Chondrocyte (in vitro differentiated cells): Measurements from ENCODE around the gene MYO5B. TPM values are rescaled to one million over a fixed set of nuclear protein-coding genes. Genes with fewer than 3 reads are reported as not detected.

Experiments
- DNase-seq: peaks from one replicate; pipeline ENCODE4 v3.0.0; 2021; ENCODE audit warnings: mixed read lengths, low spot score
- H3K27ac Mint-ChIP-seq: one replicate; pipeline ENCODE4 v1.8.0; 2021; ENCODE audit warnings: mild to moderate bottlenecking, moderate library complexity, mixed read lengths; ENCODE audit not compliant: unreplicated experiment
- H3K27me3 Mint-ChIP-seq: 2 replicates; pipeline ENCODE4 v1.8.0; 2021; ENCODE audit warnings: low read depth, mixed read lengths
- H3K36me3 Mint-ChIP-seq: 2 replicates; pipeline ENCODE4 v1.8.0; 2021; ENCODE audit warnings: low read depth, mixed read lengths
- H3K4me1 Mint-ChIP-seq: 2 replicates; pipeline ENCODE4 v1.8.0; 2021; ENCODE audit warnings: low read depth, mild to moderate bottlenecking, mixed read lengths
- H3K4me3 Mint-ChIP-seq: one replicate; pipeline ENCODE4 v1.8.0; 2021; ENCODE audit warnings: mild to moderate bottlenecking, moderate library complexity, mixed read lengths; ENCODE audit not compliant: unreplicated experiment
- H3K9me3 Mint-ChIP-seq: 2 replicates; pipeline ENCODE4 v1.8.0; 2021; ENCODE audit warnings: low read depth, mixed read lengths
- total RNA-seq: library from RNA; stranded (reverse); gene quantifications from 3 replicates; pipeline ENCODE4 v1.2.1, GENCODE V29; 2021
- TF ChIP-seq, protein P1 (sequence below): fragments of 200-600 bp; sonication (generic); IDR thresholded peaks from 2 replicates; pipeline ENCODE4 v1.5.0; 2021; ENCODE audit warnings: antibody characterized with exemption, mild to moderate bottlenecking, moderate library complexity

MYO5B gene
- total RNA-seq, 1 donor from 2014 or later: 0.97 TPM

DNA sequence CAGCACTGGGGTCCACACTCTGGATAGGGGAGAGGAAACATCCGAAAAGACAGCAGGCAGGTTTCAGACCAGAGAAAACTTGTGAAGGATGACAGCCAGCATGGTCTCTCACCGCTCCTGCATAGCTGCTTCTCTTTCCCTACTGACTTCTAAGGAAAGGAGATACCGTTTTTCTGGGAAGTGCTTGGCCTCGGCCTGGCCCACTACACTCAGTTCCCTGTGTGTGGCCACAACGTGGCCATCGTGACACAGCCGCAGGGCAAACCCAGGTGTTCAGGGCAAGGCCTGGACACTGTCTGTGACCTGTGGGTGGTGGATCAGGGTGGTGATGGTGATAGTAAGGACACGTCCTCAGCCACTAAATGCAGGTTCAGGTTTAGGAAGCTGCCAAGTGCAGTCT lies 347.4 kb downstream of the MYO5B start:
- TF ChIP-seq, protein P1, sequence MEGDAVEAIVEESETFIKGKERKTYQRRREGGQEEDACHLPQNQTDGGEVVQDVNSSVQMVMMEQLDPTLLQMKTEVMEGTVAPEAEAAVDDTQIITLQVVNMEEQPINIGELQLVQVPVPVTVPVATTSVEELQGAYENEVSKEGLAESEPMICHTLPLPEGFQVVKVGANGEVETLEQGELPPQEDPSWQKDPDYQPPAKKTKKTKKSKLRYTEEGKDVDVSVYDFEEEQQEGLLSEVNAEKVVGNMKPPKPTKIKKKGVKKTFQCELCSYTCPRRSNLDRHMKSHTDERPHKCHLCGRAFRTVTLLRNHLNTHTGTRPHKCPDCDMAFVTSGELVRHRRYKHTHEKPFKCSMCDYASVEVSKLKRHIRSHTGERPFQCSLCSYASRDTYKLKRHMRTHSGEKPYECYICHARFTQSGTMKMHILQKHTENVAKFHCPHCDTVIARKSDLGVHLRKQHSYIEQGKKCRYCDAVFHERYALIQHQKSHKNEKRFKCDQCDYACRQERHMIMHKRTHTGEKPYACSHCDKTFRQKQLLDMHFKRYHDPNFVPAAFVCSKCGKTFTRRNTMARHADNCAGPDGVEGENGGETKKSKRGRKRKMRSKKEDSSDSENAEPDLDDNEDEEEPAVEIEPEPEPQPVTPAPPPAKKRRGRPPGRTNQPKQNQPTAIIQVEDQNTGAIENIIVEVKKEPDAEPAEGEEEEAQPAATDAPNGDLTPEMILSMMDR: no peak
- Mint-ChIP-seq H3K36me3 (no peaks in the 10 kb centered on the region), H3K9me3 (no peaks in the 10 kb centered on the region), H3K27me3 (peaks cover 2% of the 10 kb centered on the region), H3K4me3 (no peak overlapping the region), H3K27ac (no peak overlapping the region), H3K4me1 (peaks cover 27% of the 10 kb centered on the region)
- DNase-seq: no peak

DNA sequence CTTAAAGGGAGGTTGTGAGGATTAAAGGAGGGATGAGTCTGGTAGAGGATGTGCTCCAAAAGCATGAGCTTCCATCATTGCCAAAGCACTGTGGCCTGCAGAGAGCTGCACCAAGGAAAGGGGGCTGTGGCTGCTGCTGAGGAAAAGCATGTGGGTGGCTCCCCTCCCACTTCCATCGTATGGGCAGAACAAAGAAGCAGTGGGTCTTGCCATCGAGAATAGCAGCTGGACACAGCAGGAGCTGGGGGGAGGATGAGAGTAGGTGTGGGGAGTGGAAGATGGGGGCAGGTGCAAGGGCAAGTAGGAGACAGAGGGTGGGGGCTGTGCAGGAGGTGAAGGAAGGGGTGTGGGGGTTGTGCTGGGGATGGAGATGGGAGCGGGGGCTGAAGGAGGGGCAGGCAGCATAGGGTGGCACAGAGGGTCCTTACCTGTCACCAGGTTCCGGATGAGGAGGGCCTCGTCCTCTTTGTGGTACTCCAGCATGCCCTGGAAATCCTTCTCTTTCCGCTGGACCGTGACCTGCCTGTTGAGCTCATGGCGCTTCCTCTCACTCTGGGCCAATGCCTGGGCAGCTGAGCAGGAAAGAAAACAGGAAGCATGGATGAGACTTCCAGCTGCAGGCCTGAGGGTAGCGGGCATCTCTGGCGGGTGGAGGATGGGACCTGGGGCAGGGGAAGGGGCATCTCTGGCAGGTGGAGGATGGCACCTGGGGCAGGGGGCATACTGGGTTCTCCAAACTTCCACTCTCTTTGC lies 348.1 kb downstream of the MYO5B start:
- DNase-seq: no peak
- peaks cover 2% of the 10 kb centered on the region for H3K27me3 Mint-ChIP-seq
- H3K9me3 Mint-ChIP-seq: no peaks in the 10 kb centered on the region
- no peak overlapping the region for H3K27ac Mint-ChIP-seq
- TF ChIP-seq, protein P1: no peak
- no peaks in the 10 kb centered on the region for H3K36me3 Mint-ChIP-seq
- H3K4me1 Mint-ChIP-seq: peaks cover 27% of the 10 kb centered on the region
- H3K4me3 Mint-ChIP-seq: no peak overlapping the region

DNA sequence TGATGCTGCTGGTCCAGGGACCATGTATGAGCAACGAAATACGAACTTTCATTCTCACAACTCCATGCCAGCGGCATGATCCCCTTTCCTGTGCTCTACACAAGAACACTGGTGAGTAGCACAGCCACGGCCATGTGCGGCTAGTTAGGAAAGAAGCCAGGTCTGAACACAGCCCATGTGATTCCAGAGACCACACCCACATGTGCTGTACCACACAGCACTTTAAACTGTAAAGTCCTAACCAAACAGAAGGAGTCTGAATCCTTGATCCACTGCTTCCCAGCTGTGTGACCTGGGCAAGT lies 348.6 kb downstream of the MYO5B start:
- Mint-ChIP-seq H3K27ac (no peak overlapping the region), H3K36me3 (no peaks in the 10 kb centered on the region), H3K9me3 (no peaks in the 10 kb centered on the region), H3K4me3 (no peak overlapping the region), H3K27me3 (peaks cover 2% of the 10 kb centered on the region), H3K4me1 (peaks cover 27% of the 10 kb centered on the region)
- TF ChIP-seq, protein P1: no peak
- no peak for DNase-seq

DNA sequence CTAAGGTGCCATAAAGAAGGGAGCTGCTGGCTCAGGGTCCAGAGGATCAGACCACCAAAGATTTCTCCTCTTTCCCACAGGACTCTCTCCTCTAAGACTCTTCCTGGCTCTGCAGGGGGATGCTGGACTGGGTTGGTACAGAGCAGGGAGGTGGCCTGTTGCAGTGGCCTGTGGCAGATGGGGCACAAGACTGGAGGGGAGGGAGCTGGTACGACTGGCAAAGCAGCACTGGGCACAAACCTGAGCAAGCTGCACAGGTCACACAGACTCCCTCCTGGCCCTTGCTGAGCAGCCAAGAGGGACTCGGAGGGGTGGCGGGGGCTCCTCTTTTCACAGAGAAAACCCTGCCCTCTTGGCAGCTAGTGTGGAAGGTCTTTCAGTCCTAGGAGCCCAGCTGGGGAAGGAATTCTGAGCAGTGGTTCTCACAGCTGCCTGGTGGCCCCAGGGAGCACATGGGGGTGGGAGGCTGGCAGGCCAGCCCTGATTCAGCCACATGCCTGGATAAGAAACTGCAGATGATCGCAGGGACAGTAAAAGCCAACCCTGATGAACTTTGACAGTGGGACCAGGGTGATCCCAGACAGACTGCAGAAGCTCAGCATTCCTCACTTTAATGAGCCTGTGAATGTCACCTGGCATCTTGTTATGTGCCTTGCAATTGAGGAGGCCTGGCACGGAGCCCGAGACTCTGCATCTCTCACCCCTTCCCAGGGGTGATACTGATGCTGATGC lies 349.2 kb downstream of the MYO5B start:
- H3K36me3 Mint-ChIP-seq: no peaks in the 10 kb centered on the region
- no peaks in the 10 kb centered on the region for H3K9me3 Mint-ChIP-seq
- H3K4me3 Mint-ChIP-seq: no peak overlapping the region
- TF ChIP-seq, protein P1: no peak
- peaks cover 27% of the 10 kb centered on the region for H3K4me1 Mint-ChIP-seq
- H3K27ac Mint-ChIP-seq: no peak overlapping the region
- peaks cover 2% of the 10 kb centered on the region for H3K27me3 Mint-ChIP-seq
- no peak for DNase-seq

DNA sequence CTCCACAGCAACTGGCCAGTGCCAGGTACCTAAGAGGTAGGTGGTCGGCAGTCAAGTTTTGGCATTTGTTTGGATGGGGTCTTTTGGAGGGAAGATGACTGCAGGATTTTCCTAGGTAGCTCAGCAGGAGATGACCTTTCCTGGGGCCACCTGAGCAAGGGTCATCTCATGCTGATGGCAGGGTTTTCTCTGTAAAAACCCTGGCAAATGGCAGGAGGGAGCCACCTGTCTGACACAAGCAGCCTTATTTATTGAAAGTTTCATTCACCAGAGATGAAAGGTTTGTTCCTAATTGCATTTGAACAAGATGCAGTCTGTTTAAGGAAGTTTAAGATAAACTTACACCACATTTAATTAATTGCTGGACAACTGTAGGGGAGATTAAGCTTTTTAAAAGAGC lies 350.0 kb downstream of the MYO5B start:
- Mint-ChIP-seq H3K36me3 (no peaks in the 10 kb centered on the region), H3K4me1 (peaks cover 26% of the 10 kb centered on the region), H3K4me3 (no peak overlapping the region), H3K27me3 (peaks cover 2% of the 10 kb centered on the region), H3K27ac (no peak overlapping the region), H3K9me3 (no peaks in the 10 kb centered on the region)
- TF ChIP-seq, protein P1: no peak
- DNase-seq: no peak
